CD4-positive, alpha-beta T cell treated with Interleukin-21 for 1 hour (primary cell): ENCODE data around the gene CTNNA1.
A peak's percentile ranks its signal among the peaks of the same experiment; 100 is the strongest.
"Not testable (repeated sequence)": the region's sequence is repeated elsewhere in the genome, so short reads cannot be mapped to it uniquely, and the experiment has no call there.

Source experiments
- DNase-seq: peaks from one replicate; pipeline ENCODE4 v3.0.0-alpha.2; 2020

CTNNA1 gene, protein sequence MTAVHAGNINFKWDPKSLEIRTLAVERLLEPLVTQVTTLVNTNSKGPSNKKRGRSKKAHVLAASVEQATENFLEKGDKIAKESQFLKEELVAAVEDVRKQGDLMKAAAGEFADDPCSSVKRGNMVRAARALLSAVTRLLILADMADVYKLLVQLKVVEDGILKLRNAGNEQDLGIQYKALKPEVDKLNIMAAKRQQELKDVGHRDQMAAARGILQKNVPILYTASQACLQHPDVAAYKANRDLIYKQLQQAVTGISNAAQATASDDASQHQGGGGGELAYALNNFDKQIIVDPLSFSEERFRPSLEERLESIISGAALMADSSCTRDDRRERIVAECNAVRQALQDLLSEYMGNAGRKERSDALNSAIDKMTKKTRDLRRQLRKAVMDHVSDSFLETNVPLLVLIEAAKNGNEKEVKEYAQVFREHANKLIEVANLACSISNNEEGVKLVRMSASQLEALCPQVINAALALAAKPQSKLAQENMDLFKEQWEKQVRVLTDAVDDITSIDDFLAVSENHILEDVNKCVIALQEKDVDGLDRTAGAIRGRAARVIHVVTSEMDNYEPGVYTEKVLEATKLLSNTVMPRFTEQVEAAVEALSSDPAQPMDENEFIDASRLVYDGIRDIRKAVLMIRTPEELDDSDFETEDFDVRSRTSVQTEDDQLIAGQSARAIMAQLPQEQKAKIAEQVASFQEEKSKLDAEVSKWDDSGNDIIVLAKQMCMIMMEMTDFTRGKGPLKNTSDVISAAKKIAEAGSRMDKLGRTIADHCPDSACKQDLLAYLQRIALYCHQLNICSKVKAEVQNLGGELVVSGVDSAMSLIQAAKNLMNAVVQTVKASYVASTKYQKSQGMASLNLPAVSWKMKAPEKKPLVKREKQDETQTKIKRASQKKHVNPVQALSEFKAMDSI

DNA sequence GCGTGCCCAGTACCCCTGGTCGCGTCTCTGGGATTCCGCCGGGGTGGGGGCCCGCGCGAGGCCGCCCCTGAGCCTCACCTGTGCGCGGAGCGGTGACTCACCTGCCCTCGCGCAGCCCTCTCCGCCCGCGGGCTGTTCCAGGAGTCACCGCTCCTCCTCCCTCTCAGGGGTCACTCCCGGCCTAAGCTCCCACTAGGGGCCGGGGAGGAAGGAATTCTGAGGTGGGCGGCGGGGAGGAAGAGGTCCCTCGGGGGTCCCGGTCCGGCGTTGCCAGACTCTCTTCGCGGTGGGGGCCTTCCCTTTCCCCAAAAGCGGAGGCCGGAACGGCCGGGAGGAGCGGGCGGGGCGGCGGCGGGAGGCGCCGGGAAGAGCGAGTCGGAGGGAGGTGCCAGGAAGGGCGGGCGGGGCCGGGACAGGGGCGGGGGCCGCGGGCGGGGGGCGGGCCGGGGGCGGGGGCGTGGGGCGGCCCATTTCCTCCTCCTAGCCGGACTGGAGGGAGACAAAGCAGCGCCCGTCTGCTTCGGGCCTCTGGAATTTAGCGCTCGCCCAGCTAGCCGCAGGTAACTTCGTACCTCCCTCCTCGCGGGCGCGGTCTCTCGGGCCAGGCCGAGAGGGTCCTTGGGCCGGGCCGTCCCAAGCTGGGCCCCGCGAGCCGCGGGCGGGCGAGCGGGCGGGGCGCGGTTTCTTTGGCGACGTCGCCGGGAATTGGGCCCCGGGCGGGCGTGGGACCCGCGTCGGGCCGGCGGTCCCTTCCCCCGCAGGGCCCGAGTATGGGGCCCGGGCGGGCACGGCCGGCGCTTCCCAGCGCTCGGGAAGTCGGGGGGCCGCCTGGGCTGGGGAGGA is at the start of gene CTNNA1:
Gene CTNNA1, plus strand, starts transcription at position 475 of the 843 bp plus-strand sequence. CDS start 28,500 bp downstream, outside the sequence.
- DNase-seq: peak; percentile 62

DNA sequence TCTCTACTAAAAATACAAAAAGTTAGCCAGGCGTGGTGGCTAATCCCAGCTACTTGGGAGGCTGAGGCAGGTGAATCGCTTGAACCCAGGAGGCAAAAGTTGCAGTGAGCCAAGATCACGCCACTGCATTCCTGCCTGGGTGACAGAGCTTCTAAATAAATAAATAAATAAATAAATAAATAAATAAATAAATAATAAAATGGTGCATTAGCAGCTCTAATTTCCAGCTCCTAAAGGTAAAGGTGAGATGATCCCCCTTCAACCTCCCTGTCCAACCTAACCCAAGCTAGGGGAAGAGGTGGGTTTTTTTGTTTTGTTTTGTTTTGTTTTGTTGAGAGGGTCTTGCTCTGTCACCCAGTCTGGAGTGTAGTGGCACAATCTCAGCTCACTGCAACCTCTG is 49.4 kb upstream of the CTNNA1 start:
- not testable (repeated sequence) for DNase-seq

DNA sequence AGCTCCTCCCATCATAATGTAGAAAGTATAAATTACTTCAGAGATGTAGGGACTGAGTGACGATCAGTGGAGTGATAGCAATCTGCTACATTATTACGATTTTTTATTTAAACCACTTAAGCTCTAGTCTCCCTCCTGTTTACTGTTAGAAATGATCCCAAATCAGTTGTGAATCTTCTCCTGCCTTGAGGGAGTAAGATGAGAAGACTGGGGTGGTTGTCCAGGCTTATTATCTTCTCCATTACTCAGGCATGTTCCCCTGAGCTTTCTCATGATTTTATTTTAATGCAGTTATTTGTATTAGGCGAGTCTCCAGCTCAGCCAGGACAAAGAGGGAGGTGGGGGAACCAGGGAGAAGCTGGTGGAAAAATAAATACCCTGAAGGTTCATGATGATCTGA is 48.2 kb upstream of the CTNNA1 start:
- no peak for DNase-seq

DNA sequence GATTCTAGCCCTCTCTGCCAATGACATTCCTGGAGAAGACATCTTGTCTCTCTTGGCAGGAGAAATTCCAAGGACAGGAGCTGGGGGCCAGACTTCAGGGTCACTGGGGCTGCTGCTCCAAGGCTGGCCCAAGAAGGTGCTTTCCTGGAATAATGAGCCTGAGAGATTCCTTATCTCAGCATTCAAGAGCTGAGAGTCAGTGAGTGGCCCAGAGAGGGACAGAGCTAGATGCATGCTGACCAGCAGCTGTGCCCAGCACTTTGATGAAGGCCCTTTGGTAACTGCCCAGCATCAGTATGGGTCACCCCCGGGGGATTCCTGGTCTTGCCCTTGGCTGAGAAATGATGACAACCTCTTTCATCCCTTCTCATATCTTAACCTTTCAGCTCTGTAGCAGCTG is 47.7 kb upstream of the CTNNA1 start:
- DNase-seq: no peak

- DNase-seq: no peak
Observed at GRCh38 chr5:138706655-138707480, 46.4 kb upstream of the CTNNA1 start.

- DNase-seq: no peak
Observed at GRCh38 chr5:138708791-138709190, 44.4 kb upstream of the CTNNA1 start.

- no peak for DNase-seq
Observed at GRCh38 chr5:138709202-138709601, 44.0 kb upstream of the CTNNA1 start.

GRCh38 chr5:138711087-138711486 is 42.1 kb upstream of the CTNNA1 start:
- no peak for DNase-seq

GRCh38 chr5:138711811-138712210 is 41.4 kb upstream of the CTNNA1 start:
- DNase-seq: no peak

GRCh38 chr5:138712324-138712723 is 40.9 kb upstream of the CTNNA1 start:
- no peak for DNase-seq

- no peak for DNase-seq
Observed at GRCh38 chr5:138712791-138713190, 40.4 kb upstream of the CTNNA1 start.

DNA sequence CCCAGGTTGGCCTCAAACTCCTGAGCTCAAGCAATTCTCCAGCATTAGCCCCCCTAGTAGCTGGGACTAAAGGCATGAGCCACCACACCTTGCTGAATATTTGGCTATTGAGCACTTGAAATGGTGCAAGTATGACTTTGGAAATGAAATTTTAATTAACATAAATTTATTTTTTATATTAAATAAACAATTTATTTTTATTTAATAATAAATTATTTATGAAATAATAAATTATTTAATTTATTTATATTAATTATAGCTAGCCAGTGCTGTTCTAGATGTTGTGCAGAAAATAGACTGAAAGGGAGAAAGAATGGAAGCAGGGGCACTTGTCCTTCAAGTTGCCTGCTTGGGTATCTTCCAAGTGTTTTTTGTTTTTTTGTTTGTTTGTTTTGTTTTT is 40.0 kb upstream of the CTNNA1 start:
- no peak for DNase-seq

DNA sequence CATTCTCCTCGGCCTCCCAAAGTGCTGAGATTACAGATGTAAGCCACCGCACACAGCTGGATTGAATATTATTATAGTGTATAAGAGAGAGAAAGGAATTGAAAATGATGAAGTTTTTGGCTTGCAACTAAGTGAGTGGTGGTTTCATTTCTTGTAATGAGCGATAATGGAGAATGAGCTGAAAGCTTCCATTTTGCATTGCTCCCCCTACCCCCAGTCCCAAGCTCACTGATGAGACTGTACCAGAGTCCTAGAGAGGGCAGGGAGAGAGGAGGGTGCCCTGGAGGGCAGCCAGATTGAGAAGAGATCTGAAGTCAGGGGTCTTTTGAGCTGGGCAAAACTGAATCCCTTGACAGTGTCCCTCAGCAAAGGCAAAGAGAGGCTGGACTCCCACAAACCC is 38.5 kb upstream of the CTNNA1 start:
- no peak for DNase-seq

- DNase-seq: not testable (repeated sequence)
Observed at GRCh38 chr5:138715931-138716432, 37.2 kb upstream of the CTNNA1 start.

GRCh38 chr5:138716456-138716924 is 36.7 kb upstream of the CTNNA1 start:
- no peak for DNase-seq

DNA sequence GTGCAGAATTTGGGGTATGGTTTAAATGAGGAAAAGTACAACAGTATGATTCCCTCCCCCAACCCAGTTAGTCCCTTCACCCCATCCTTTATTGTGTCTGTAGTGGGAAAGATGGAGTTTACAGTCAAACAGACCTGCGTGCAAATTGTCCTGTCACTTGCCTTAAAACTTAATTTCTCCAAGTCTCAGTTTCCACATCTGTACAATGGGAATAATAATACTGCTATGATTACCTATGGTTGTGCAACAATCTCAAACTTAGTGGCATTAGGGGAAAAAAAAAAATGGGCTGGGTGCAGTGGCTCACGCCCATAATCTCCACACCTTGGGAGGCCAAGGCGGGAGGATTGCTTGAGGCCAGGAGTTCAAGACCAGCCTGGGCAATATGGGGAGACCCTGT is 35.8 kb upstream of the CTNNA1 start:
- no peak for DNase-seq

- no peak for DNase-seq
Observed at GRCh38 chr5:138719811-138720210, 33.4 kb upstream of the CTNNA1 start.

DNA sequence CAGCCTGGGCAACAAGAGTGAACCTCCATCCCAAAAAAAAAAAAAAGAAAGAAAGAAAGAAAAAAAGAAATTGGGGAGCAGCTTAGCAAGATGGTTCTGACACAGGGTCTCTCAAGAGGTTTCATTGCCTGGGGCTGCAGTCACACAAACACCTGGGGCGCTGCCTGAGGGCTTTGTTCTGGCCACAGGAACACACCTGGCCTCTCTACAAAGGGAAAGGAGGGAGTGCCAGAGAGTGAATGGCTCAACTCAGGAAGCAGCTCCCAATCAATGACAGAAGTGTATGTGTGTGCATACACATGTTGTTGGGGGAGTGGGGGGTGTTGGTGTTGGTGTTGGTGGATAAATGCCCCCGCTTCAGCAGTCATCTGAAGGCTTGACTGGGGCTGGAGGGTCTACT is 32.4 kb upstream of the CTNNA1 start:
- DNase-seq: no peak

DNA sequence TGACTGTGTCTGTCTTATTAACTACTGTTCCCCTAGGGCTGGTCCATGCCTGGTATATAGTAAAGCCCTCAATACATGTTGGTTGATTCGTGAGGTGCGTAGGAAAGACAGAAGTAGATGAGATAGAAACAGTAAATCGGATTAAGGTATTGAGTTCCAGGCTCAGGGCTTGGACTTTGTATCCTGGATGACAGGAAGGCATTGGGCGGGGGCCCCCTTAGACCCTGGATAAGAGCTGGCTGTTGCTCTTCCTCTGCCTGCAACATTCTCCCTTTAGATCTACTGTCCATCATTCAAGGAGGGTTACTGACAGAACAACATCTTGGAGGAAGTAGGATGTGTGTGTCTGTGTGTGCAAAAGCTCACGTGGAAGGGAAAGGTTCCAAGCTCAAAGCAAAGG is 31.2 kb upstream of the CTNNA1 start:
- no peak for DNase-seq

GRCh38 chr5:138722544-138723177 is 30.6 kb upstream of the CTNNA1 start:
- no peak for DNase-seq

DNA sequence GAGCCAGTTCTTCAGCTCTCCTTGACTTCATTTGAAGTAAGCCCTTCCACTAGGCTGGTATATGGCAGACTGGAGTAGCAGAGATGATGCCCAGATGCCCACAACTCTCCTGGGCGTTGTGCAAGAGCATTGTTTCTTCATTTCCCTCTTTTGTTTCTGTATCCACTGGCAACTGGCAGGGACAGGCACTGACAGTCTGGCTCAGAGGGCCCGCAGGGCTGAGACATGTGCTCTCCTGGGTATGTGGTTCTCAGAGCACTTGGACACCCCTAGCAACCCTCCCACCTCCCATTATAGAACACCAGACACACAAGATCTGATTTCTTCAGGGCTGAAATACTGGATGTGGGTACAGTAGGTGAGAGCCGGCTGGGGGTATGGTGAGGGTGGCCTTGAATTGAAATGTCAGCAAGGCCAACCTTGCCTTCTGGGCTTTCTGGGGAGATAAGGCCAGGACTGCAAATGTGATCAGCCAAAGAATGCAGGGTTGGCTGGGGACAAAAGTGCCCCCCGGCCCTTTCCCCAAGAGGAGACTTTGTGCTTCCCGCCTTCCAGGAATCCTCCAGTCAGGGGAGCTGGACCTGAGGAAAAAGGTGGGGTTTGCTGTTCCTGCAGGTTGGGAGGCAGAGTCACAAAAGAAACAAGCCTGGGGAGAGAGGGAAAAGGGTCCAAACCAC is 28.6 kb upstream of the CTNNA1 start:
- DNase-seq: peak; percentile 10
